ENCODE measurements around the gene P2RX5.

P2RX5 gene

GRCh38 chr17:3656755-3657587 is 39.0 kb downstream of the P2RX5 start:
- TF ChIP-seq CTCF (IDR thresholded peaks at IDR 0.05; ENCODE audit: insufficient read depth, low read length, poor library complexity, severe bottlenecking): no peak
- Histone ChIP-seq H3K36me3 (ENCODE audit: control insufficient read depth, insufficient read depth, low read length) (peaks cover 6% of the 10 kb centered on the region; the same call in 1 of the 2 replicates), H3K4me3 (replicated peaks; ENCODE audit: low read depth, low read length) (no peak overlapping the region), H3K27me3 (replicated peaks; ENCODE audit: control insufficient read depth, insufficient read depth, low read length) (no peaks in the 10 kb centered on the region)
- DNase-seq (ENCODE audit: extremely low read depth, insufficient read length): no peak

- Histone ChIP-seq H3K4me3 (replicated peaks; ENCODE audit: low read depth, low read length) (no peak overlapping the region), H3K36me3 (ENCODE audit: control insufficient read depth, insufficient read depth, low read length) (peaks cover 6% of the 10 kb centered on the region; the same call in 1 of the 2 replicates), H3K27me3 (replicated peaks; ENCODE audit: control insufficient read depth, insufficient read depth, low read length) (no peaks in the 10 kb centered on the region)
- no peak for TF ChIP-seq CTCF (IDR thresholded peaks at IDR 0.05; ENCODE audit: insufficient read depth, low read length, poor library complexity, severe bottlenecking)
- DNase-seq (ENCODE audit: extremely low read depth, insufficient read length): no peak
Observed at GRCh38 chr17:3656353-3656752, 39.6 kb downstream of the P2RX5 start.

- DNase-seq (ENCODE audit: extremely low read depth, insufficient read length): no peak
- Histone ChIP-seq H3K36me3 (ENCODE audit: control insufficient read depth, insufficient read depth, low read length) (peaks cover 5% of the 10 kb centered on the region; the same call in 1 of the 2 replicates), H3K27me3 (replicated peaks; ENCODE audit: control insufficient read depth, insufficient read depth, low read length) (no peaks in the 10 kb centered on the region), H3K4me3 (replicated peaks; ENCODE audit: low read depth, low read length) (no peak overlapping the region)
- TF ChIP-seq CTCF (IDR thresholded peaks at IDR 0.05; ENCODE audit: insufficient read depth, low read length, poor library complexity, severe bottlenecking): no peak
Observed at GRCh38 chr17:3655766-3656165, 40.2 kb downstream of the P2RX5 start.

- Histone ChIP-seq H3K4me3 (replicated peaks; ENCODE audit: low read depth, low read length) (no peak overlapping the region), H3K27me3 (replicated peaks; ENCODE audit: control insufficient read depth, insufficient read depth, low read length) (no peaks in the 10 kb centered on the region), H3K36me3 (ENCODE audit: control insufficient read depth, insufficient read depth, low read length) (peaks cover 11% of the 10 kb centered on the region)
- peak; percentile 56 for TF ChIP-seq CTCF (IDR thresholded peaks at IDR 0.05; ENCODE audit: insufficient read depth, low read length, poor library complexity, severe bottlenecking)
- no peak for DNase-seq (ENCODE audit: extremely low read depth, insufficient read length)
Observed at GRCh38 chr17:3647769-3648555, 48.0 kb downstream of the P2RX5 start.

GRCh38 chr17:3647251-3647650 is 48.7 kb downstream of the P2RX5 start:
- no peak for TF ChIP-seq CTCF (IDR thresholded peaks at IDR 0.05; ENCODE audit: insufficient read depth, low read length, poor library complexity, severe bottlenecking)
- H3K27me3 ChIP-seq (replicated peaks; ENCODE audit: control insufficient read depth, insufficient read depth, low read length): no peaks in the 10 kb centered on the region
- peaks cover 11% of the 10 kb centered on the region for H3K36me3 ChIP-seq (ENCODE audit: control insufficient read depth, insufficient read depth, low read length)
- DNase-seq (ENCODE audit: extremely low read depth, insufficient read length): no peak
- H3K4me3 ChIP-seq (replicated peaks; ENCODE audit: low read depth, low read length): no peak overlapping the region

Measured in GM06990 (cell line).